AG09319 (cell line): ENCODE data around the gene BZW2.
A peak's percentile ranks its signal among the peaks of the same experiment; 100 is the strongest.

ENCODE experiments used
- DNase-seq: peaks from one replicate; pipeline ENCODE4 v3.0.0-alpha.2; 2010; ENCODE audit warnings: low read depth; ENCODE audit errors: extremely low read depth
- TF ChIP-seq, protein P1 (sequence below): IDR thresholded peaks from 2 replicates; pipeline ENCODE4 v1.5.1; 2011; ENCODE audit warnings: low read depth, mild to moderate bottlenecking, inconsistent platforms, low read length, moderate library complexity

Gene BZW2

DNA sequence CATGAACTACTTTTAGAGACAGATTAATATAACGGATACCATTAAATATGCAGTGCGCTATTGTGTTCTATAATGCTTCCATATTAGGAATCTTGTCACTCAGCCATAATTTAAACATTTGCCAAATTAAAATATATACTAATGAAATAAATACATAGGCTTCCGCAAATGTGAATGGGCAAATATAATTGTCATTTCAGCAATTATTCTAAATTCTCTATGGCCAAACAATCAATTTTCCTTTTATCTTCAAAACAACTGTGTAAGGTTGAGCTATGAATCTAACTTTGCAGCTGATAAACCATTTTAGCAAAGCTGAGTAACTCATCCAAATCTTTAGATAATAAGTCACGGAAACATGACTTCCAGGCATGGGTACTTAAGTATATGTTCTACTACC is 86.8 kb downstream of the BZW2 start:
- no peak for DNase-seq
- TF ChIP-seq, protein P1, sequence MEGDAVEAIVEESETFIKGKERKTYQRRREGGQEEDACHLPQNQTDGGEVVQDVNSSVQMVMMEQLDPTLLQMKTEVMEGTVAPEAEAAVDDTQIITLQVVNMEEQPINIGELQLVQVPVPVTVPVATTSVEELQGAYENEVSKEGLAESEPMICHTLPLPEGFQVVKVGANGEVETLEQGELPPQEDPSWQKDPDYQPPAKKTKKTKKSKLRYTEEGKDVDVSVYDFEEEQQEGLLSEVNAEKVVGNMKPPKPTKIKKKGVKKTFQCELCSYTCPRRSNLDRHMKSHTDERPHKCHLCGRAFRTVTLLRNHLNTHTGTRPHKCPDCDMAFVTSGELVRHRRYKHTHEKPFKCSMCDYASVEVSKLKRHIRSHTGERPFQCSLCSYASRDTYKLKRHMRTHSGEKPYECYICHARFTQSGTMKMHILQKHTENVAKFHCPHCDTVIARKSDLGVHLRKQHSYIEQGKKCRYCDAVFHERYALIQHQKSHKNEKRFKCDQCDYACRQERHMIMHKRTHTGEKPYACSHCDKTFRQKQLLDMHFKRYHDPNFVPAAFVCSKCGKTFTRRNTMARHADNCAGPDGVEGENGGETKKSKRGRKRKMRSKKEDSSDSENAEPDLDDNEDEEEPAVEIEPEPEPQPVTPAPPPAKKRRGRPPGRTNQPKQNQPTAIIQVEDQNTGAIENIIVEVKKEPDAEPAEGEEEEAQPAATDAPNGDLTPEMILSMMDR = no peak

- TF ChIP-seq, protein P1 = no peak
- no peak for DNase-seq
These were observed 88.3 kb downstream of the BZW2 start for GRCh38 chr7:16734148-16734726.

- TF ChIP-seq, protein P1 = no peak
- DNase-seq = no peak
These were observed 89.0 kb downstream of the BZW2 start for GRCh38 chr7:16735020-16735419.

- DNase-seq = no peak
- TF ChIP-seq, protein P1 = no peak
These were observed 92.2 kb downstream of the BZW2 start for GRCh38 chr7:16738011-16738688.

- peak; percentile 69 for DNase-seq
- TF ChIP-seq, protein P1 = no peak
These were observed 94.1 kb downstream of the BZW2 start for GRCh38 chr7:16739863-16740622.

GRCh38 chr7:16740623-16740953 is 94.6 kb downstream of the BZW2 start:
- TF ChIP-seq, protein P1 = no peak
- DNase-seq = no peak

DNA sequence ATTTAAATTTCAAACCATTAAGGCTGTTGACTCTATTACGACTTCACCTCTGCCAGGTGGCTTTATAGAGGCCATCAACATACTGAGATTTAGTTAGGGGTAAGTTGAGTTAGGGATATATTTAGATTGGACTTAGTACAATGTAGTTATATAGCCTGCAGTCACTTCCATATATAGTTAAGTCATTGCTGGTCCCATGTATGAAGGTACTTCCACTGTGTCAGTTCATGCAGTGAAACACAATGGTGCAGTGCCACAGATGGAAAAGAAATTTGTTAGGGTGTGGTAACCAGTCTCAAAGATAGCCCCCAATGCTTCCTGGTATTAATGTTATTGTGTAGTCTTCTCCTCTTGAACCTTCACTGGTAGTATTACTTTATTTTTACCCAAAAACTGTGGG is 95.0 kb downstream of the BZW2 start:
- no peak for DNase-seq

More for the DNA sequence above, 95.0 kb downstream of the BZW2 start:
- TF ChIP-seq, protein P1 = no peak
